Left kidney (tissue), 2 donors: ENCODE measurements around the gene TALDO1. TPM values are rescaled to one million over a fixed set of nuclear protein-coding genes. Genes with fewer than 3 reads are reported as not detected.
A peak's percentile ranks its signal among the peaks of the same experiment; 100 is the strongest.

Experiments used
- DNase-seq: peaks from one replicate; pipeline ENCODE4 v3.0.0-alpha.2; 2013
- polyA plus RNA-seq: library from polyadenylated mRNA; unstranded; fragments of 120-200 nt; gene quantifications from one replicate; pipeline ENCODE4 v1.2.1, GENCODE V29; 2013; ENCODE audit not compliant: insufficient read length

TALDO1 gene
- polyA plus RNA-seq, 1 donor: 116 TPM

GRCh38 chr11:798093-798713 is 50.9 kb downstream of the TALDO1 start, which contains the start of gene SLC25A22:
TSS of gene SLC25A22 (minus strand) at chr11:798281. CDS start at chr11:795006, 3,275 bp downstream.
- DNase-seq: no peak

GRCh38 chr11:799641-800316 is 52.5 kb downstream of the TALDO1 start:
- DNase-seq: no peak

GRCh38 chr11:800473-800872 is 53.2 kb downstream of the TALDO1 start:
- no peak for DNase-seq

- no peak for DNase-seq
These were observed 54.0 kb downstream of the TALDO1 start for GRCh38 chr11:801097-801780.

- DNase-seq: no peak
These were observed 54.9 kb downstream of the TALDO1 start for GRCh38 chr11:802018-802617.

GRCh38 chr11:802693-803466 is 55.6 kb downstream of the TALDO1 start:
- DNase-seq: no peak

GRCh38 chr11:803467-803742 is 56.1 kb downstream of the TALDO1 start:
- no peak for DNase-seq

GRCh38 chr11:803770-804598 is 56.7 kb downstream of the TALDO1 start:
- DNase-seq: no peak

GRCh38 chr11:804599-804964 is 57.3 kb downstream of the TALDO1 start:
- no peak for DNase-seq

GRCh38 chr11:808427-809286 is 61.4 kb downstream of the TALDO1 start:
- DNase-seq: no peak

- DNase-seq: peak; percentile 98
These were observed 62.2 kb downstream of the TALDO1 start, which contains the start of gene RPLP2 for GRCh38 chr11:809287-810039. TSS of gene RPLP2 (plus strand) at chr11:809967. CDS start at chr11:810235, 268 bp downstream.

GRCh38 chr11:810040-810567 is 62.8 kb downstream of the TALDO1 start:
- DNase-seq: no peak

GRCh38 chr11:811446-812245 is 64.4 kb downstream of the TALDO1 start:
- DNase-seq: no peak

- no peak for DNase-seq
These were observed 65.1 kb downstream of the TALDO1 start for GRCh38 chr11:812390-812789.

- DNase-seq: no peak
These were observed 65.8 kb downstream of the TALDO1 start for GRCh38 chr11:813072-813455.

GRCh38 chr11:813456-814096 is 66.3 kb downstream of the TALDO1 start:
- no peak for DNase-seq
